Ishikawa (cell line): ENCODE measurements around the gene HNF1A.

Experiments used
- CEBPB ChIP-seq: IDR thresholded peaks from 2 replicates; pipeline ENCODE4 v1.6.1; 2012
- CREB1 ChIP-seq: IDR thresholded peaks from 2 replicates; pipeline ENCODE4 v1.6.1; 2012; ENCODE audit warnings: low read depth
- EGR1 ChIP-seq: IDR thresholded peaks from 2 replicates; pipeline ENCODE4 v1.6.1; 2012
- EP300 ChIP-seq: IDR thresholded peaks from 2 replicates; pipeline ENCODE4 v1.6.1; 2012; ENCODE audit warnings: borderline replicate concordance
- RAD21 ChIP-seq: IDR thresholded peaks from 2 replicates; pipeline ENCODE4 v1.6.1; 2012; ENCODE audit warnings: low read depth
- REST ChIP-seq: IDR thresholded peaks from 2 replicates; pipeline ENCODE4 v1.6.1; 2012; ENCODE audit warnings: low read depth, mild to moderate bottlenecking
- TAF1 ChIP-seq: IDR thresholded peaks from 2 replicates; pipeline ENCODE4 v1.6.1; 2012; ENCODE audit warnings: low read depth, mild to moderate bottlenecking
- TCF12 ChIP-seq: IDR thresholded peaks from 2 replicates; pipeline ENCODE4 v1.6.1; 2012; ENCODE audit warnings: low read depth
- TEAD4 ChIP-seq: IDR thresholded peaks from 2 replicates; pipeline ENCODE4 v1.6.1; 2012
- TF ChIP-seq, protein P1 (sequence below): IDR thresholded peaks from 2 replicates; pipeline ENCODE4 v1.6.1; 2012

GRCh38 chr12:120996133-120996746 is 17.9 kb downstream of the HNF1A start:
- TF ChIP-seq, protein P1, sequence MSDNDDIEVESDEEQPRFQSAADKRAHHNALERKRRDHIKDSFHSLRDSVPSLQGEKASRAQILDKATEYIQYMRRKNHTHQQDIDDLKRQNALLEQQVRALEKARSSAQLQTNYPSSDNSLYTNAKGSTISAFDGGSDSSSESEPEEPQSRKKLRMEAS = no peak
- TF ChIP-seq EGR1 (no peak), TAF1 (no peak), TCF12 (no peak), RAD21 (no peak), CREB1 (no peak), CEBPB (no peak), EP300 (no peak), REST (no peak), TEAD4 (no peak)
